ENCODE measurements around the gene PLD1.

The PLD1 gene

GRCh38 chr3:171615686-171616085, 194.6 kb downstream of the PLD1 start:
- Histone ChIP-seq H2AFZ (ENCODE audit: low read length) (no peak overlapping the region), H3K36me3 (ENCODE audit: insufficient read depth, low read length) (no peaks in the 10 kb centered on the region), H3K9me2 (replicated peaks; ENCODE audit: low read depth, low read length) (no peaks in the 10 kb centered on the region), H3K79me2 (ENCODE audit: insufficient read depth, low read length) (no peaks in the 10 kb centered on the region), H3K4me2 (ENCODE audit: low read depth, low read length, poor library complexity, severe bottlenecking) (no peak overlapping the region), H3F3A (ENCODE audit: low read depth) (no peaks in the 10 kb centered on the region), H3K9me3 (ENCODE audit: insufficient read depth, low read depth, low read length) (no peaks in the 10 kb centered on the region), H3K4me3 (ENCODE audit: low read length, poor library complexity, severe bottlenecking) (no peak overlapping the region), H3K9ac (ENCODE audit: low read depth, low read length, poor library complexity, severe bottlenecking) (no peak overlapping the region), H3K27me3 (ENCODE audit: insufficient read depth, low read length, poor library complexity, severe bottlenecking) (no peaks in the 10 kb centered on the region), H3K4me1 (ENCODE audit: insufficient read depth, low read length, poor library complexity, severe bottlenecking) (no peaks in the 10 kb centered on the region), H4K20me1 (ENCODE audit: insufficient read depth, low read length, poor library complexity, severe bottlenecking) (no peaks in the 10 kb centered on the region)
- TF ChIP-seq CTCF (conservative IDR thresholded peaks at IDR 0.05; ENCODE audit: low read length) (no peak), EZH2phosphoT487 (IDR thresholded peaks at IDR 0.05; ENCODE audit: borderline replicate concordance) (no peak)

- no peaks in the 10 kb centered on the region for H3K36me3 ChIP-seq (ENCODE audit: insufficient read depth, low read length)
- H2AFZ ChIP-seq (ENCODE audit: low read length), result no peak overlapping the region
- no peaks in the 10 kb centered on the region for H3K27me3 ChIP-seq (ENCODE audit: insufficient read depth, low read length, poor library complexity, severe bottlenecking)
- no peaks in the 10 kb centered on the region for H3K9me3 ChIP-seq (ENCODE audit: insufficient read depth, low read depth, low read length)
- TF ChIP-seq EZH2phosphoT487 (IDR thresholded peaks at IDR 0.05; ENCODE audit: borderline replicate concordance) (no peak), CTCF (conservative IDR thresholded peaks at IDR 0.05; ENCODE audit: low read length) (no peak)
- H3K4me2 ChIP-seq (ENCODE audit: low read depth, low read length, poor library complexity, severe bottlenecking), result no peak overlapping the region
- H3F3A ChIP-seq (ENCODE audit: low read depth), result no peaks in the 10 kb centered on the region
- no peaks in the 10 kb centered on the region for H3K4me1 ChIP-seq (ENCODE audit: insufficient read depth, low read length, poor library complexity, severe bottlenecking)
- H3K79me2 ChIP-seq (ENCODE audit: insufficient read depth, low read length), result no peaks in the 10 kb centered on the region
- H3K9me2 ChIP-seq (replicated peaks; ENCODE audit: low read depth, low read length), result no peaks in the 10 kb centered on the region
- H4K20me1 ChIP-seq (ENCODE audit: insufficient read depth, low read length, poor library complexity, severe bottlenecking), result no peaks in the 10 kb centered on the region
- H3K9ac ChIP-seq (ENCODE audit: low read depth, low read length, poor library complexity, severe bottlenecking), result no peak overlapping the region
- no peak overlapping the region for H3K4me3 ChIP-seq (ENCODE audit: low read length, poor library complexity, severe bottlenecking)
These were observed 195.0 kb downstream of the PLD1 start for GRCh38 chr3:171615281-171615680.

- no peaks in the 10 kb centered on the region for H3K79me2 ChIP-seq (ENCODE audit: insufficient read depth, low read length)
- no peaks in the 10 kb centered on the region for H4K20me1 ChIP-seq (ENCODE audit: insufficient read depth, low read length, poor library complexity, severe bottlenecking)
- no peaks in the 10 kb centered on the region for H3K36me3 ChIP-seq (ENCODE audit: insufficient read depth, low read length)
- no peaks in the 10 kb centered on the region for H3F3A ChIP-seq (ENCODE audit: low read depth)
- no peak overlapping the region for H3K4me3 ChIP-seq (ENCODE audit: low read length, poor library complexity, severe bottlenecking)
- peak; percentile 52 for TF ChIP-seq CTCF (conservative IDR thresholded peaks at IDR 0.05; ENCODE audit: low read length)
- no peak for TF ChIP-seq EZH2phosphoT487 (IDR thresholded peaks at IDR 0.05; ENCODE audit: borderline replicate concordance)
- H3K4me2 ChIP-seq (ENCODE audit: low read depth, low read length, poor library complexity, severe bottlenecking), result no peak overlapping the region
- H3K9me3 ChIP-seq (ENCODE audit: insufficient read depth, low read depth, low read length), result no peaks in the 10 kb centered on the region
- H2AFZ ChIP-seq (ENCODE audit: low read length), result no peak overlapping the region
- no peaks in the 10 kb centered on the region for H3K9me2 ChIP-seq (replicated peaks; ENCODE audit: low read depth, low read length)
- no peak overlapping the region for H3K9ac ChIP-seq (ENCODE audit: low read depth, low read length, poor library complexity, severe bottlenecking)
- no peaks in the 10 kb centered on the region for H3K27me3 ChIP-seq (ENCODE audit: insufficient read depth, low read length, poor library complexity, severe bottlenecking)
- H3K4me1 ChIP-seq (ENCODE audit: insufficient read depth, low read length, poor library complexity, severe bottlenecking), result no peaks in the 10 kb centered on the region
These were observed 195.9 kb downstream of the PLD1 start for GRCh38 chr3:171614318-171614921.
